Adrenal gland (tissue), 5 donors: ENCODE results near the gene KARS1.

ENCODE experiments used
- POLR2A ChIP-seq, 2 donors: fragments of 450-650 bp; IDR thresholded peaks; one replicate each; pipeline ENCODE4 v1.6.1; 2017; ENCODE audit warnings: antibody characterized with exemption in 2 of 2, mild to moderate bottlenecking in 2 of 2, moderate library complexity in 1 of 2
- TF ChIP-seq, protein P1 (sequence below), 6 experiments: fragments of 450-650 bp in 4 of 6; fragments of 200-600 bp in 2 of 6; sonication (generic) in 1 of 6; IDR thresholded peaks; 1 replicate in 5 of 6; 2 replicates in 1 of 6; pipeline versions ENCODE4 v1.5.1 to v1.8.0; 2016 to 2021; ENCODE audit warnings: antibody characterized with exemption in 6 of 6, mild to moderate bottlenecking in 2 of 6, moderate library complexity in 1 of 6
- donor health status: DM: no; HTN: no; CAD: no.

DNA sequence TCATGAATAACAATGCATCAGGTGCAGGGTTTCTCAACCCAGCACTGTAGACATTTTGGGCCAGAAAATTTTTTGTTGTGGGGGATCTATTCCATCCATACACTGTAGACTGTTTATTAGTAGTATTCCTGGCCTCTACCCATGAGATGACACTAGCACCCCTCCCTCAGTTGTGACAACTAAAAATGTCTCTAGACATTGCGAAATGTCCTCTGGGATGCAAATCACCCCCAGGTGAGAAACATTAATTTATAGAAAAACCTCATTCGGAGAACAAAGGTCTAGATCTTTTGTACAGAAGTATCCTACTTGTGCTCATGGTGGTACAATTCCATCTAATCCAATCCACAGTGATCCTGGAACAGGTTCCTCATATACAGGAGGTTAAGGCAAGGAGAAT is 28.7 kb downstream of the KARS1 start:
- TF ChIP-seq, protein P1, sequence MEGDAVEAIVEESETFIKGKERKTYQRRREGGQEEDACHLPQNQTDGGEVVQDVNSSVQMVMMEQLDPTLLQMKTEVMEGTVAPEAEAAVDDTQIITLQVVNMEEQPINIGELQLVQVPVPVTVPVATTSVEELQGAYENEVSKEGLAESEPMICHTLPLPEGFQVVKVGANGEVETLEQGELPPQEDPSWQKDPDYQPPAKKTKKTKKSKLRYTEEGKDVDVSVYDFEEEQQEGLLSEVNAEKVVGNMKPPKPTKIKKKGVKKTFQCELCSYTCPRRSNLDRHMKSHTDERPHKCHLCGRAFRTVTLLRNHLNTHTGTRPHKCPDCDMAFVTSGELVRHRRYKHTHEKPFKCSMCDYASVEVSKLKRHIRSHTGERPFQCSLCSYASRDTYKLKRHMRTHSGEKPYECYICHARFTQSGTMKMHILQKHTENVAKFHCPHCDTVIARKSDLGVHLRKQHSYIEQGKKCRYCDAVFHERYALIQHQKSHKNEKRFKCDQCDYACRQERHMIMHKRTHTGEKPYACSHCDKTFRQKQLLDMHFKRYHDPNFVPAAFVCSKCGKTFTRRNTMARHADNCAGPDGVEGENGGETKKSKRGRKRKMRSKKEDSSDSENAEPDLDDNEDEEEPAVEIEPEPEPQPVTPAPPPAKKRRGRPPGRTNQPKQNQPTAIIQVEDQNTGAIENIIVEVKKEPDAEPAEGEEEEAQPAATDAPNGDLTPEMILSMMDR (IDR thresholded peaks at IDR 0.05) = no peak
- no peak for TF ChIP-seq POLR2A (IDR thresholded peaks at IDR 0.05)
